Upper lobe of left lung (tissue), 4 donors: ENCODE results near the gene ASTN2.

Source experiments
- CTCF ChIP-seq, 6 experiments: fragments of 450-650 bp in 4 of 6; fragments of 200-600 bp in 2 of 6; sonication (generic) in 2 of 6; IDR thresholded peaks; one replicate each; pipeline ENCODE4 v1.5.1; 2016 to 2019; ENCODE audit warnings: antibody characterized with exemption in 6 of 6
- EP300 ChIP-seq, 4 donors: sonication (generic); formaldehyde crosslinking; IDR thresholded peaks; one replicate each; pipeline ENCODE4 v1.5.1; 2017; ENCODE audit warnings: antibody characterized with exemption in 4 of 4, control low read depth in 2 of 4
- POLR2A ChIP-seq, 4 donors: fragments of 450-650 bp; IDR thresholded peaks; one replicate each; pipeline ENCODE4 v1.5.1; 2016 to 2017; ENCODE audit warnings: antibody characterized with exemption in 4 of 4, mild to moderate bottlenecking in 2 of 4

- TF ChIP-seq CTCF (IDR thresholded peaks at IDR 0.05) (no peak), POLR2A (IDR thresholded peaks at IDR 0.05) (no peak), EP300 (IDR thresholded peaks at IDR 0.05) (no peak)
Measured at GRCh38 chr9:116718111-116718510, 696.7 kb downstream of the ASTN2 start.
